D721Med (cell line): ENCODE results near the gene RAB4A.
A peak's percentile ranks its signal among the peaks of the same experiment; 100 is the strongest.
"Not testable (repeated sequence)": the region's sequence is repeated elsewhere in the genome, so short reads cannot be mapped to it uniquely, and the experiment has no call there.

ENCODE experiments used
- DNase-seq: peaks from one replicate; pipeline ENCODE4 v3.0.0; 2011; ENCODE audit warnings: low spot score; ENCODE audit not compliant: insufficient read length
- FAIRE-seq: peaks from 2 replicates; lab custom pipeline; 2011; peaks lifted over from hg19 to GRCh38; lab: Jason Lieb, UNC
- TF ChIP-seq, protein P1 (sequence below): IDR thresholded peaks from 2 replicates; pipeline ENCODE4 v1.5.1; 2012; ENCODE audit warnings: mild to moderate bottlenecking, control low read depth; ENCODE audit not compliant: insufficient read depth; ENCODE audit errors: missing control alignments

RAB4A gene

DNA sequence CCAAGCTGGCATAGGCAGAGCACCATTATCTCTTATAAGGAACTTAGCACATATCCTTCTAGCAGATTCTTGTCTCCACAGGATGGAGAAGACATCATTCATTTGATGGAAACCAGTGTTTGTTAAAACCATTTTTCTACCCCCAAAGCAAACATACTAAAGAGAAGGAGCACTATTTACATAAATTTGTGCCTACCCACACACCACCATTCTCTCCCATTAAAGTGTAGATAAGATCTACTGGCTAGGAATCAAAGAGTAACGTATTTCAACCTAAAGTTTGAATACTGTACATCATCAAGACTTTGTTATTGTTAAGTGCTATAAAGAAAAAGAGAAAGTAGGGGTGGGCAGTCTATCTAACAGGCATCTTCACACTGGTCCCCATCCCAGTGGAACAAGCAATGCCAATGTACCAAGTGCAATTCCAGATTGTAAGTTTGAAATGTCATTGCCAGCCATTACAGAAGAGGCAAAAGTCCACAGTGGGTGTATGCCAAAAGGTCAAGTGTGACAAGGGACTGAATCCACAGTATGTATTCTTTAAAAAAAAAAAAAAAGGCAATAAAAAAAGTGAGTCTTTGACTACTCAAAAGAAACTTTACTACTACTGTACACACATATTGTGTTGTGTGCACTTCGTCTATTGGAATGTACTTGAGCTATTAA, 53.1 kb downstream of the RAB4A start:
- DNase-seq = no peak
- TF ChIP-seq, protein P1, sequence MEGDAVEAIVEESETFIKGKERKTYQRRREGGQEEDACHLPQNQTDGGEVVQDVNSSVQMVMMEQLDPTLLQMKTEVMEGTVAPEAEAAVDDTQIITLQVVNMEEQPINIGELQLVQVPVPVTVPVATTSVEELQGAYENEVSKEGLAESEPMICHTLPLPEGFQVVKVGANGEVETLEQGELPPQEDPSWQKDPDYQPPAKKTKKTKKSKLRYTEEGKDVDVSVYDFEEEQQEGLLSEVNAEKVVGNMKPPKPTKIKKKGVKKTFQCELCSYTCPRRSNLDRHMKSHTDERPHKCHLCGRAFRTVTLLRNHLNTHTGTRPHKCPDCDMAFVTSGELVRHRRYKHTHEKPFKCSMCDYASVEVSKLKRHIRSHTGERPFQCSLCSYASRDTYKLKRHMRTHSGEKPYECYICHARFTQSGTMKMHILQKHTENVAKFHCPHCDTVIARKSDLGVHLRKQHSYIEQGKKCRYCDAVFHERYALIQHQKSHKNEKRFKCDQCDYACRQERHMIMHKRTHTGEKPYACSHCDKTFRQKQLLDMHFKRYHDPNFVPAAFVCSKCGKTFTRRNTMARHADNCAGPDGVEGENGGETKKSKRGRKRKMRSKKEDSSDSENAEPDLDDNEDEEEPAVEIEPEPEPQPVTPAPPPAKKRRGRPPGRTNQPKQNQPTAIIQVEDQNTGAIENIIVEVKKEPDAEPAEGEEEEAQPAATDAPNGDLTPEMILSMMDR = no peak
- FAIRE-seq = peak; percentile 67

GRCh38 chr1:229325401-229325800, 54.5 kb downstream of the RAB4A start:
- FAIRE-seq (no peak), DNase-seq (no peak)

DNA sequence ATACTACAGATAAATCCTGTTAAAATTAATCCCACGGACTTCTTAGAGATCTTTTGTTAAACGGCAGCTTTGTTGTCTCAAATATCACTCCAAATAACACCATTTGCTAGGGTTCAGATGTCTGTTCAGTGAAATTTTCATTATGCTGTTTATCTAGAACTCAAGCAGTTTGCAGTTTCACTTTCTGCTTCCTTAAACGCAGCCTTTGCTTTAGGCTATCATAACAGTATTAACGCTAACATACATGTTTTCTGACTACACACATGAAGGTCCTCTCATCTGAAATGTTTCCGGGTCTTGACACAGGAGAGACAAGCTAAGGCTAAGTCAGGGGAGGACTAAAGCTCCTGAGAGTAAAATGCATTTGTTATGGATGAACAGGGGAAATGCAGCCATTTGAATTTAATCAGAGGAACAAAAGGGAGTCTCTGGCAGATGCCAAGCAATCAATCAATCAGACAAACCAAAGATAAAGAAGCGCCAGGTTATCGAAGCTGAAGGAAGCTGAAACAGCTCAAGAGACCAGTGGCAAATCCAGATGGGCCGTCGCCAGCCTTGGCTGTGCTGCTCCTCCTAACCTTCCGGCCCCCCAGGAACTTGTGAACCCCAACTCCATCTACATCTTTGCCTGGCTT, 55.1 kb downstream of the RAB4A start:
- DNase-seq (no peak), FAIRE-seq (peak; percentile 97)
- TF ChIP-seq, protein P1 = no peak

More at GRCh38 chr1:229325401-229325800, 54.5 kb downstream of the RAB4A start:
- TF ChIP-seq, protein P1 = no peak

DNA sequence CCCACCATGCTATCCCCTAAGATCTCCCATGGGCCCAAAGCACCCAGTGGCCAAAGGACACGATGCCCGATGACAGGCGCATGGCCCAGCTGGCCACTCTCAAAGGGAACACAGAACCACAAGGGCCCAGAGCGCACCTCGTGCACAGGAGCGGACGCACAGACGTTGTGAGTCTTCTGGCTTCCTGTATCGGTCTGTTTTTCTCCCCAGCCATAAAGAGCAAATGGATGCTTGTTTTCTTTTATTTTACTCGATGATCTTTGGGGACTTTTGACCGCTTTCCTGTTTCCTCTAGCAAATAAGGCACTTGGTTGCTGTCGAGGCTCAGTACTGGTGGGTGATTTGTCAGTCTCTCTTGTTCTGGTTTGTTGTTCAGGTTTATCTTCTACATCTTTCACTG, 55.7 kb downstream of the RAB4A start:
- TF ChIP-seq, protein P1 = no peak
- no peak for FAIRE-seq
- DNase-seq = no peak

GRCh38 chr1:229327765-229328164, 56.9 kb downstream of the RAB4A start:
- not testable (repeated sequence) for FAIRE-seq, DNase-seq

GRCh38 chr1:229328598-229329362, 57.9 kb downstream of the RAB4A start:
- TF ChIP-seq, protein P1 = no peak
- DNase-seq = no peak
- FAIRE-seq = no peak

- FAIRE-seq = no peak
- no peak for DNase-seq
- TF ChIP-seq, protein P1 = no peak
Measured at GRCh38 chr1:229334269-229334668, 63.4 kb downstream of the RAB4A start.
